ENCODE results near the gene LTC4S.

The LTC4S gene

DNA sequence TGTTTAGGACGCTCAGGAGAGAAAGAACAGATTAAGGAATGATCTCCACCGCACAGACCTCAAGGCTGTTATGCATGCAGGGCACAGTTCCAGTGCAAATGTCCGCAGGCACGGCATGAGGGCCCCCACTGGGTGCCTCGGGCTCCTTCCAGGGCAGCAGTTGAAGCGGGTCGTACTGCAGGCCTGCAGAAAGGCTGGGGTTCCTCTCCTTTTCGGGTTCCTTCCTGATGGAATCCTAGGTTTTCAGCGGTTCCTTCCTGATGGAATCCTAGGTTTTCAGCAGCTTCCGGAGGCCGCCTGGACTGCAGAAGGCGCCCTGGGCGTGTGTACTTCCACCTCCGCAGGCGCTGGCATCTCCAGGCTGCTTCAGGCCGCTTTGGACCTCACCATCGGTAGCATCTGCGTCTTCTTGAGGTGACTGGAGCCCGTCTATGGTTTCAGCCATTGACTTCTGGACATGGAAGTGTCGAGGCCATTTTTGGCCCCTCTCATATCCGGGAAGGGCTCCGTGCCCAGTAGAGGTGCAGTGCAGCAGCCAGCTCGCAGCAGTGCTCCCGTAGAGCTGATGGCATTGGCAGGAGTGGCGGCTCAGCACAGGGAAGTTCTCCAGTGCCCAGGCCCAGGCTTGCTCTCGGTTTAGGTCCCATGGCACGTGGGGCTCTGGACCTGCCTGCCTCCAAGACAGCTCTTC, 18.5 kb downstream of the LTC4S start:
- no peak for DNase-seq

DNA sequence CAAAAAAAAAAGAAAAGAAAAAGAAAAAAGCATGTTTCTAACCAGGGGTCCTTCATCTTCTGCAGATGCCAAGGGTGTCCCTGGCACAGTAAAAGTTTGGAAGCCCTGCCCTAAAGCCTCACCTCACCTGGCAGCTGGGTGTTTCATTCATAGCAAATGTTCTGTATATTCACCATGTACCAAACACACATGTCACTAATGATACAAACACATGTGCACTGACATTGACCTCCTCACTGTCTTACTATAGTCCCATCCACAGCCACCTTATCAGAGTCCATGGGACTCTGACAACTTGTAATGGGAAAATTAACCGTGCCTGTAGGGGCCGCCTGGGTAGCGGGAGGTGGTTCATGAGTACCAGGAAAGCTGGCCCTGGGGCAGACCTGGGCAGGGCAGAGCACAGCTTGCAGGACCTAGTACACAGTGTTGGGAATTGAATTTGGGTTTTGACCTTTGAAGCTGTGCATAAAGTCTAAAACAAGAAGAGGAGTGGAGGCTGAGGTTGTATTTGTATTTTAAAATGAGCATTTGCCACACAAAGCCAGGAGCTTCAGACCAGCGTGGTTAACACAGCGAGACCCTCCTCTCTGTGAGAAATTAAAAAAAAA, 19.3 kb downstream of the LTC4S start:
- DNase-seq = no peak

DNA sequence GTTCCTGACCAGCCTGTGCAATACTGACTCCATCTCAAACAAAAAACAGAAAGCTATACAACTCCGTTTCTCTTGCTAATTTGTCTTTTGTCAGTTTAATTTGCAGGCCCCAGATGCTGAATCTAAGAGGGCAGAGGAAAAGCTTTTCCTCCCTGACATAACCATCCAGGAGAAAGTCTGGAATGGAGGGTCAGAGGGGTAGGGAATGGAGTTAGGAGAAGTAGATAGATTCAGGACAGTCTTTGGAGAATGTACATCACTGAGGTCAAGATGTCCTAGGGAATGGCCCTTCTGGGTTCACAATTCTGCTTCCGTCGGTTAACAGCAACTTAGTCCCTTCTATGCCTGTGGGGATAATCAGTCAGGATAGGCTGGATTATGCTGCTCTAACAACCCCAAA, 20.3 kb downstream of the LTC4S start:
- DNase-seq = no peak

DNA sequence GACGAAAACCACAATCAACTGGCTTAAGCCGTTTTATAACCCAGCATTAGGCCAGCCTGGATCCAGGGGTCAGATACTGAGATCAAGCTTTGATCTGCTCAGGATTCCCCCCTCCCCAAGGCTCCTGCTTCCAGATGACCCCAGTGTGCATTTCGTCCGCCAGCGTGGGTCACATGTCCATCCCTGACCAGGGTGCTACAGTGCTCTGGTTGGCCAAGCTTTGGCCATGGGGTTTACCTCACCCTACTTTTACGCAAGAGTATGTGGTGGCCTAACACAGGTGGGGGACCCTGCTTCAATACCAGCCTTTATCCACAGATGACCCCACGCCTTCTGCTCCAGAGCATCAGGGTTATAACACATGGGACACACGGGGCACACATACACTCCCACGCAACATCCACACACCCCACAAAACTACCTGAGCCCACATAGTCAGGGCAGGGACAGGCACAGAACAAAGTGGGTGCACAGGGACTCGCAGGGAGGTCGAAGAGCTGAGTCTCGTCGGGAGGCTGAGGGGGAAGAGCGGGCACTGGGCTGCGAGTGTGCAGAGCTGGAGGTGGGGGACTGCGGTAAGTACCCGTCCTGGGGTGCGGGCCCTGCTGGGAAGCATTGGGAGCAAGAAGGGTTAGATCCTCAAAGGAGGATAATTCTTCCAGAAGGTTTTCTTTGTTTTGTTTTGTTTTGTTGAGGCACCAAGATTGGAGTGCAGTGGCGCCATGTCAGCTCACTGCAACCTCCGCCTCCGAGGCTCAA, 21.9 kb downstream of the LTC4S start:
- DNase-seq = no peak

DNA sequence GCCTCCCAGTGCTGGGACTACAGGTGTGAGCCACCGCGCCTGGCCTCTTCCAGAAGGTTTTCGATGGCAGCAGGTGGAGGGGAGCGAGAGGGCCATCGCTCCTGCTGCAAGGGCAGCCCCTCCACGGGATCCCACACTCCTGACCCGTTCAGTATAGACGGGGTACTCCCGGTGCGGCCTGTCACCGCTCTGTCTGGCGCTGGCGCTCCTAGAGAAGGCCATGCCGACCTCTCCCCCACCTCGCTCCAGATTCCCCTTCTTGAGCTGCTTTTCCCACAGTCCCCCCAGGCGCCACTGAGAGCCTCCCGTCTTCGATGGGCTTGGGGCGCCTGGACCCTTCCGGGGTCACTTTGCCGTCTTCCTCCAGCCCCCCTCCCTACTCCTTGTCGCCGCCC, 22.6 kb downstream of the LTC4S start:
- no peak for DNase-seq

DNA sequence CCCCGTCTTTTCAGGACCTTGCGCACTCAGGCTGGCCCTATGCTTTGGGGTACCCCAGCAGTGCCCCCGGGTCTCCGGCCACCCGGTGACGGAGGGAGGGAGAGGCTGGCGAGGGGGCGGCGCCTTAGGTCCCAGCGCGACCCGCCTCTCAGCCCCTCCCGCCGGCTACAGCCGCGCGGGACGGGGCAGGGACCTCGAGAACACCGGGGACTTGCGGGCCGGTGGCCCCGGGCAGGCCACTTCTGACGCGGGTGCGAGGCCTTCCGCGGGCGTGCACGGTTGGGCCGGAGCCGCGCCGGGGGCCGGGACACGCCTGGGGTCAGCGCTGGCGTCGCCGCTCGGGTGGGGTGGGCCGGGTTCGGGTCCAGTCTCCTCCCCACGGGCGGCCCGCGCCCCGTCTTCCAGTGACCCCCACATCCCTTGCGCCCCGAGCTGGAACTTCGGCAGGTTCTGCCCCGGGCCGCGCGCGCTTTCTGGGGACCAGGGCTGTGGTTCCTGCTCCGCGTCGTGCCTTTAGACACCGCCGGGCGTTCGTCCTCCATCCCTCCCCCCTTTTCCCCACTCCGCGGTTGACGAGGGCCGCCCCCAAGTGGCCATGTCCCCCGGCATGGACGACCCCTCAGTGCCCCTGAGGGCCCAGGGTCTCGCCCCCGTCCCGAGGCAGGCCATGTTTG, 23.1 kb downstream of the LTC4S start:
- no peak for DNase-seq

DNA sequence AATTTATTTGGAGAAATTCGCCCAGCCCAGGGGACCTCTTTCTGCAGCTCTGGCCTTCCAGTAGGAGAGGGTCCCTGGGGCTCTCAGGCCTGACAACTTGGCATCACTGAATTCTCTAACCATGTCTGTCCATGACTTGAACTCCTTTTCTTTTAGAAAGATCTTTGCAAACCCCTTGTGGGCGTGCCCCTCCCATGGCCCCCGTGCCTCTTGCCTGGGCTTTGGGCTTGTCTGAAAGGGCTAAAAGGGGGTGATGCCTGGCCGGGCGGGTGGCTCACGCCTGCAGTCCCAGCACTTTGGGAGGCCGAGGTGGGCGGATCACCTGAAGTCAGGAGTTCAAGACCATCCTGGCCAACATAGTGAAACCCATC, 23.7 kb downstream of the LTC4S start:
- DNase-seq = no peak

DNA sequence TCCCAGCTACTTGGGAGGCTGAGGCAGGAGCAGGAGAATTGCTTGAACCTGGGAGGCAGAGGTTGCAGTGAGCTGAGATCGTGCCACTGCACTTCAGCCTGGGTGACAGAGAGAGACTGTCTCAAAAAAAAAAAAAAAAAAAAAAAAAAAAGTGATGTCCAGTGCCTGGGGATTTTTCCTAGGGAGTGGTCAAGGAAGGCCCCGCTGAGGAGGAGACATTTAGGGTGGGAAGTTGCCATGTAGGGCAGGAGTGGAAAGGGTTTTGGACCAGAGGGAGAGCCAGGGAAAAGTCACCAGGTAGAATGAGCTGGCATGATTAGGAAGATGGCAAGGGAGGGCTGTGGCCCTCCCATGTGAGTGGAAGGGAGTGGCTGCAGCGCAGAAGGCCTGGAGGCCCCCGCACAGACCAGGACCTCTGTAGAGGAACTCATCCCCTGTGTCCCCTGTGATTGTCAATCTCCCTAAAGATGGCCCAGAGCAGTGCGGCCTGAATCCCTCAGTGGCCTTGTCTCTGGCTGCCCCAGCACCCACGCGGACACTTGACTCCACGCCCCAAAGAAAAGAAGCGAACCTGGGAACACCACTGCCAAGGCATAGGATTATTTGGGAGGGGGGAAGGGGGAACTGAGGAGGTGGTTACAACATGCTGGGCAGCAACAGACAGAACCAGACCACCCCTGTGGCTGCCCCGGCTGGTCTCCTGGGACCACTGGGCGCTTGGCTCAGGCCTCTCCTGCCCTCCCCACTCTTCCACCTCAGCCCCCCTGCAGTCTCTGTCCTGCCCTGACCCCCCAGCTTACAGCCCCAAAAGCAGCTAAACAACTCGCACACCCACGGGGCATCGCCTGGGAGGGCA, 24.3 kb downstream of the LTC4S start:
- no peak for DNase-seq

DNA sequence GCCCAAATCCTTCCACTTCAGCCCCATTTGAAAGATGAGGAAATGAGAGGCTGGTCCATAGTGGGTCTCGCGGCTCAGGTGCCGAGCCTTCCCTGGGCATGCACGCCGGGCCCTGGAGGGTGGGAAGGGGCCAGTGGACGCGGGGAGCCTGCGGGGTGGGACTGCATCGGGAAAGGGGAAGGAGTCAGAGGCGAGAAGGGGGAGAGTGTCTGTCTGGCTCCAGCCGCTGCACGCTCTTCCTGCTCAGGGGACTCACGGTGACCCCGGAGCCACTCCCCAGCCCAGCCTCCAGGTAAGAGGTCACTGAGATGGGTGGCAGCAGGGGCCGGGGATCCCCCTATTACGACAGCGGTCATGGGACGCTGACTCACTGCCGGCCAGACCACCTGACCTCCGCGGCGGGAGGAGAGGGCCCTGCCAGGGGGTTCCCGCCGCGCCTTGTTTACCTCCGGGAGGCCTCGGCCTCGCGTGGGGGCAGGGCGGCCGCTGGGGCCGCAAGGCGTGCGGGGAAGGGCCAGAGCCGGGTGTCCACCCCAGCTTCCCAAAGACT, 25.0 kb downstream of the LTC4S start:
- DNase-seq = peak; percentile 83 to 88

DNA sequence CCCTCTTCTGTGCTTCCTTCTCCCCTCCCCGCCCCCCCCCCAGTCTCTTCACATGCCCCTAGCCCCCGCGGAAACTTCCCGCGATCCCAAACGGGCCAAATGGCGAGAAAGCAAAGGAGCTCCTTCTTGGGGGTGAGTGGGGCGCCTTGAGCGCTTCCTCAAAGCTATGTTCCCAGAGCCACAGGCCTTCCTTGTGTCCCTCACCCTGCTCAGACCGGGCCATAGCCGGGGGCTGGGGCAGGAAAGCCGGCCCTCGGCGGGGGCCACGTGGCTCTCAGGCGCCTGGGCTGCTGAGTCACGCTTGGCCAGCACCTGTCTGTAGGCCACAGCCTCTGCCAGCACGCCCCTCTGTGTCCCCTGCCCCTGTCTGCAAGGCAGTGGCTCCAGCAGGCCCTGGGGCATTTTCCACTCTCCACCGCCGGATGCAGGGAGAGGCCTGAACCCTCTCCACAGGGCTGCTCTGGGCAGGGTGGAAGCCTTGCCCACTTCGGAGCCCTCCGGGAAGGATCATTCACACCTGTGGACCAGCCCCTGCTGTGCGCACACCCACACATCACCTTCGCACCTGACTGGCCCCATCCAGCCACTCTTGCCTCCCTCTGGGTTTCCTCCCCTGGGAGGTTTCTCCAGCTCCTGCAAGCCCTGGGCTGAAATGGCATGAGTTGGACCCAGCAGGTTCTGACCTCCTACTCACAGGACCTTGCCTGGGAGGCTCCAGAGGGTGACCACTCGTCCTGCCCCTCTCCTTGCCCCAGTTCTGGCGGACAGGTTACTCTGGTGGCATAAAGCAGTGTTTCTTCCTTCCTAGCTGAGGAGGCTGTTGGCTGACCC, 25.7 kb downstream of the LTC4S start:
- peak; percentile 49 to 53 for DNase-seq

DNA sequence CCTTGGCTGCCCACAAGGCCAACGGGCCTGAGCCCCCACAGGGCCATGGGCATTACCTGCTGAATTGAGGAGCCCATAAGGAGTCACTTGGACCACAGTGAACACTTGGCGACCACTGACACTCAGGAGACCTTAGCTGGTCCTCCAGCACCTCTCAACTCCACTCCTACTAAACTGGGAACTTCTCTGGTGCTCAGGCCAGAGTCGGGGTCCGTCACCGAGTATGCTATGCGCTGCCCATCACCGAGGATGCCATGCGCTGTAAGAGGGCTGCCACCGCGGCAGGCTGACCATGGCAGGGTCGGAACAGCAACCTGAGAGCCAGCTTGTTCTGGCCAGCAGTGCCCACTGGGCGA, 26.3 kb downstream of the LTC4S start:
- DNase-seq = no peak

DNA sequence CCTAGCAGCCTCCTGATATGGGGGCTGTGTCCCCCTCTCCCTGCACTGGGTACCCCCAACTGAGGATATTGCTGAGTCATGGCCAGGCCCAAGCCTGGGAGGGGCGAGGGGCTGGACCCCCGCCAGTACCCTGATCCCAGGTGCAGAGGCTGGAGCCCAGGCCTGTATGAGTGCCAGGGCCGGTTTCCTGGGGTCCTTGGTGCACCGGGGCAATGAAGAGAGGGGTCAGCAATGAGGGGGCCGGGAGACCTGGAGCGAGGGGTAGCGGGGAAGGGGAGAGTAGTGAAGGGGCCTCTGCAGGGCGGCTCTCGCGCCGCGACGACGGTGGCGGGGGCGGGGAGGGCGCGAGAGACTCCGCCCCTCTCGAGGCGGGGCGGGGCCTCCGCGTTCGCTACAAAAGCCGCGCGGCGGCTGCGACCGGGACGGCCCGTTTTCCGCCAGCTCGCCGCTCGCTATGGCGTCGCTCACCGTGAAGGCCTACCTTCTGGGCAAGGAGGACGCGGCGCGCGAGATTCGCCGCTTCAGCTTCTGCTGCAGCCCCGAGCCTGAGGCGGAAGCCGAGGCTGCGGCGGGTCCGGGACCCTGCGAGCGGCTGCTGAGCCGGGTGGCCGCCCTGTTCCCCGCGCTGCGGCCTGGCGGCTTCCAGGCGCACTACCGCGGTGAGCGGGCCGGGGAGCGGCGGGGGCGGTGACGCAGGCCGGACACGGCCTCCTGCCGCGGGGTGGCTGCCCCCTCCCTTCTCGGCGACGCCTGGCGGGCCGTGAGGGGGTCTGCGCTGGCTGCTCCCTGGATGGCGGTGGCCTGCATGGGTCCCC, 26.9 kb downstream of the LTC4S start, which contains the start of gene SQSTM1:
SQSTM1 (plus strand) TSS at position 423 of the 815 bp plus-strand sequence; CDS start at position 455, 32 bp downstream.
- DNase-seq = peak; percentile 77 to 81

DNA sequence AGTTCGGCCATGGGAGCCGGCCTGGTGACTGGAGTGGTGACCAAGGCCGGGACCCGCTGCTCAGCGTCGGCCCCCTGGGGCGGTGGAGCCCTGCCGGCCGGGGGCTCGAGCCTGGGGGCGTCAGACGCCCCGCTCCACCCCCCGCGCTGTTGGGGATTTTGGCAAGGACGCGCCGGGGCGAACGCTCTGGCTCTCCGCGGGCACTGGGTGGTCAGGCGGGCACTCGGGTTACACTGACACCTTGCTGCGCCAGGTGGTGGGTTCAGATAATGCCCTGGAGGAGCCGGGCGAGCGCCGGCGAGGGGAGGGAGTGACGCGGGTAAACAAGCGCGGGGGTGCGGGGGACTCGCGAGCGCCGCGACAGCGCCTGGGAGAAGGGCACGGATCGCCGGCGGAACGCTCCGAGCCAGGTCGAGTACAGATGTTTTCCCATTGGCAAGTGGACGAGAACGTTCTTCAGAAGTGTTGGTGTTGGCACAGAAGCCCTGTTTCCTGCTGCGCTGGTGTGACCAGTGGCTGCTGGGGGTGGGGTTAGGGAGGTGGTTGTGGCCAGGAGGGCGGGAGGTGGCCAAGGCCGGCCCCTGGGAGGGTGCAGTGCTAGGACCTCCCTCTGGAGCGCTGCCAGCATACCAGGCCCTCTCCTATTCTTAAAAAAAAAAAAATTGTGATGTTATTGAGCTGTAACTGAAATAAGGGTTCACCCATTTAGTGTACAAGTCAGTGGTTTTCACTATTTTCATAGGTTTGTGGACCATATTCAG, 27.7 kb downstream of the LTC4S start:
- DNase-seq = peak; percentile 88 to 92

DNA sequence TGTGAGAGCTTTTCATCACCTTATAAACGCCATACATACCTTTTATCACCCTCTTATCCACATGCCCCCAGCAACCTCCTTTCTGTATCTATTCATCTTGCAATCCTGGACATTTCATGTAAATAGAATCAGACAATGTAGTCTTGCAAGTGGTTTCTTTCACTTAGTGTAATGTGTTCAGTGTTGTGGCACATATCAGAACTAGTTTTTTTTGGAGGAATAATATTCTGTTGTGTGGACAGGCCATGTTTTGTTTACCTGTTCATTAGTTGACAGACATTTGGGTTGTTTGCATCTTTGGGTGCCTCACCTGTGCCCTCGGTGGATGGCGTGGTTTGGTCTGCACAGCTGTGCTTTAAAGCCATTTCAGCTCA, 28.3 kb downstream of the LTC4S start:
- DNase-seq = no peak

DNA sequence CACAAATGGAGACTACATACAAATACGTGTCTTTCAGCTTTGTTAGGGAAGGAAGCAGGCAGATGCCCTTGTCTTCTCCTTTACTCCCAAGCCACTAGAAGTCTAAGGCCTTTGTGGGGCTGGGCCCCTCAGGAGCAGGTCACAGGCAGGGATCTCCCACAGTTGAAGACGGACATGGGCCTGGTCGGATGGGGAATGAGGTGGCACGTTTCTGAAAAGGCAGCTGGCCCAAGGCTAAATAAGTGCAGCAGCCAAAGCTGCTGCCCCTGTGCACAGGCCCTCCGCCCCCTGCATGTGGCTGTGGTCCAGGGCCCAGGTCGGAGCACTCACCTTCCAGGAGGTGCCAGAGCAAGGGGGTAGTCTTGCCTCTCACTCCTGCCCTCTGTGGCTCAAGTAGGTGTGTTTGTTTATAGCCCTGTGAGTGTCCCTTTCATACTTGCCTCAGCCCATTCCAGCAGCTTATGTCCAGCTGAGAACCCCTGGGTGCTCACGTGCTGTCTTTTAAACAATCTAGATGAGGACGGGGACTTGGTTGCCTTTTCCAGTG, 28.7 kb downstream of the LTC4S start:
- DNase-seq = no peak

DNA sequence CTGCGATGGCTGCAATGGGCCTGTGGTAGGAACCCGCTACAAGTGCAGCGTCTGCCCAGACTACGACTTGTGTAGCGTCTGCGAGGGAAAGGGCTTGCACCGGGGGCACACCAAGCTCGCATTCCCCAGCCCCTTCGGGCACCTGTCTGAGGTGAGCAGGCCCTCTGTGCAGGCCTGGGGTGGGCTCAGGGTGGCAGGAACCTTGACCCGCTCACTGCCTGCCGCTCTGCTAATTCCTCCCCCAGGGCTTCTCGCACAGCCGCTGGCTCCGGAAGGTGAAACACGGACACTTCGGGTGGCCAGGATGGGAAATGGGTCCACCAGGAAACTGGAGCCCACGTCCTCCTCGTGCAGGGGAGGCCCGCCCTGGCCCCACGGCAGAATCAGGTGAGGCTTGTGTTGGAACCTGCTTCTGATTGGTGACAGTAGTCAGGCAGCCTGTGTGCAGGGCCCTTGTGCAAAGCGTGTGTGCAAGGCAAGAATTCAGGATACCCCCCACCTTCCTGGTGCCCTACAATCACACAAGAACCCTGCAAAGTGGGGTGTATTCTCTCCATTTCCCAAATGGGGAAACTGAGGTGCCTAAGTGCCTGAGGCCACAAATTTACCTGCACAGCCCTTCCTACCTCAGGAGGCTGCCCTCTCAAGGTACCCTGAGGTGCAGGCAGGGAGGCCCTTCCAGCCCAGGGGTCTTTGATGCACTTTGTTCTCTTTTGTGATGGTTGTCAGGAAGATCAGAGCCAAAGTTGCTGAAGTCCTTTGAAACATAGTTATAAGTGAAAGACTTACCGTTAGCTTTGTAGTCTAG, 30.4 kb downstream of the LTC4S start:
- no peak for DNase-seq

DNA sequence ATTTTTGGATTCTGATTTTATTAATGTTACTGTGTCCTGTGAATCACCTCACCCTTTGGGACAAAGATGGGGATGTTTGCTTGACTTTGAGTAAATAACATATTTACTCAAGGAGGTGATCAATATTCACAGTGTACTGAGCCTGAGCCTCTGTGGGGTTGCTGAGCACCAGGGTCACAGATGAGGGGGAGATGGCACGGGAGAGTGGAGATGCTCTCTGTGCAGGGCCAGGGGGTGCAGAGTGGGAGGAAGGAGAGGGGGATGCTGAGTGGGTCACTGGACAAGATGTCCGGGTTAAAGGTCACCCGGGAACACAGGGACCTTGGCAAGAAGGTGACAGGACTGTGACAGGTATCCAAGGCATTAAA, 30.9 kb downstream of the LTC4S start:
- no peak for DNase-seq

DNA sequence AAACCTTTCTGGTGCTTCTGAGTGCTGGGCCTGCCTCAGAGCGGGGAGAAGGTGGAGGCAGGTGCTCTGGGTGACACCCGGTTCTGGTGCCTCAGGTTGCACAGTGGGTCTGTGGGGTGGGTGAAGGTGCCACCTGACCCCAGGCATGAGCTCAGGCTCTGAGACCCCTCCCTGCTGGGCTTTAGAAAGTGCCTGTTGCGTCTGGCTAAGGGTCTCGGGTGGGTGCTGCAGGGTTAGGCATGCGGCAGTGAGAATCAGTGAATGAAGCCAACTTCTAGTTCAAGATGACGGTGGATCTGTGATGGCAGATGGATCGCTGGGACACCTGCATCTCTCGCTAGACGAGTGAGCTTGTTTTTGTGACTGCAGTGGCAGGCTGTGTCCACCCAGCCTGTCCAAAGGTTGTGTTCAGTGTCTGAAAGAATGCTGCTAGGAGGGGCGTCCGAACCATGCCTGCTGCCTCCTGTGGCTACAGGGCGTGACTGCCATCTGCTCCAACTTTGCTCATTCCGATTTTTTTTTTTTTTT, 31.9 kb downstream of the LTC4S start:
- no peak for DNase-seq
